GM12891 (cell line): ENCODE data around the gene DHCR24.

Experiments used
- DNase-seq: peaks from one replicate; pipeline ENCODE4 v3.0.0; 2011; ENCODE audit warnings: low spot score; ENCODE audit not compliant: insufficient read length
- FAIRE-seq: peaks from 2 replicates; lab custom pipeline; 2011; peaks lifted over from hg19 to GRCh38; lab: Jason Lieb, UNC
- PAX5 ChIP-seq: IDR thresholded peaks from 2 replicates; pipeline ENCODE4 v1.6.1; 2011; ENCODE audit warnings: low read length, moderate library complexity, mild to moderate bottlenecking; ENCODE audit not compliant: insufficient read depth, severe bottlenecking
- POLR2A ChIP-seq: IDR thresholded peaks from 2 replicates; pipeline ENCODE4 v1.6.1; 2011; ENCODE audit warnings: low read depth, low read length, control low read depth
- POLR2AphosphoS5 ChIP-seq: IDR thresholded peaks from 2 replicates; pipeline ENCODE4 v1.6.1; 2011; ENCODE audit warnings: low read depth, low read length, control low read depth
- POU2F2 ChIP-seq: IDR thresholded peaks from 2 replicates; pipeline ENCODE4 v1.6.1; 2011; ENCODE audit warnings: low read depth, mild to moderate bottlenecking, control low read depth, low read length, moderate library complexity
- SPI1 ChIP-seq: IDR thresholded peaks from 2 replicates; pipeline ENCODE4 v1.6.1; 2011; ENCODE audit warnings: low read depth, low read length, control low read depth
- TAF1 ChIP-seq: IDR thresholded peaks from 2 replicates; pipeline ENCODE4 v1.6.1; 2011; ENCODE audit warnings: low read depth, low read length, control low read depth

Gene DHCR24

GRCh38 chr1:54819733-54820132 is 67.3 kb downstream of the DHCR24 start:
- FAIRE-seq = no peak
- TF ChIP-seq PAX5 (no peak), POU2F2 (no peak), POLR2AphosphoS5 (no peak), TAF1 (no peak)
- DNase-seq = no peak

GRCh38 chr1:54819195-54819536 is 67.8 kb downstream of the DHCR24 start:
- TF ChIP-seq SPI1 (no peak), PAX5 (no peak), POU2F2 (no peak), POLR2AphosphoS5 (no peak), POLR2A (no peak), TAF1 (no peak)
- no peak for DNase-seq
- FAIRE-seq = no peak

GRCh38 chr1:54818461-54819194 is 68.4 kb downstream of the DHCR24 start:
- no peak for TF ChIP-seq POLR2AphosphoS5
- TF ChIP-seq PAX5 = no peak
- no peak for TF ChIP-seq POU2F2
- no peak for TF ChIP-seq POLR2A
- TF ChIP-seq SPI1 = no peak
- no peak for TF ChIP-seq TAF1
- DNase-seq (no peak), FAIRE-seq (no peak)

DNA sequence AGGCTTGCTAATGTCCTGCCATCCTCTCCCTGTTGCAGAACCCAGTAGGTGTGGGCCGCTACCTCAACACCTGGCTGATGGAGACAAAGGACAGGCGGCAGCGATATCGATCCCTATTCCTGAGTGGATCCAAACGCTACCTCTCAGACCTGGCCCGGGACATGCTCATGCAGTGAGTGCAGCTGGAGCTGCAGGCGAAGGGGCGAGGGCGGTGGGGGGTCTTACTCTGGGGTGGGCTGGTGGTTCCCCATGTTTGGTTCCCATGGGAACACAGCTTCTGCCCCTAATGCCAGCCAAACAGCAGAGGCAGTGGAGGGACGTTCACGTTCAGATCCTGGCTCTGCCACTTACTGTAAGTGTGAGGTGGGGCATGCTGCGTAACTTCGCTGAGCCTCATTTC is 70.0 kb downstream of the DHCR24 start:
- no peak for FAIRE-seq
- TF ChIP-seq POLR2A (no peak), PAX5 (no peak), POLR2AphosphoS5 (no peak), POU2F2 (no peak), TAF1 (no peak), SPI1 (no peak)
- DNase-seq = no peak

DNA sequence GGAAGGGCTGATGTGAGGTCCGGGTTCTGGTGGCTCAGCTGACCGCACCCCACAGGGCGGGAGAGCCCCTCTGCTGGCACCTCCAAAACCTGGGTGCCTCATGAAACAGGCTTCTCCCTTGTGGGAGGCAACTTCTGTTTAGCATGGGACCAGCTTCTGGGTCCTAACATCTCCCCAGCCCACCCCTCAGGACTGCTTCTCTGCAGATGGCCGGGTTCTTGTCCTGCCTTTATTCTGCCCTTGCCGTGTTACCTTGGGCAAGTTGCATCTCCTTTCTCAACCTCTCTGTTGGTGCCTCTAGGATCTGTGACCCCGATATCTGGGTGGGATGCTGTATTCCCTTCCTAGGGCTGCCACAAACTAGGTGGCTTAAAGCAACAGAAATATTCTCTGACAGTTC is 70.9 kb downstream of the DHCR24 start:
- FAIRE-seq (no peak), DNase-seq (no peak)
- TF ChIP-seq POLR2A (no peak), POU2F2 (no peak), TAF1 (no peak), POLR2AphosphoS5 (no peak), SPI1 (no peak), PAX5 (no peak)

GRCh38 chr1:54815086-54815876 is 71.7 kb downstream of the DHCR24 start:
- FAIRE-seq (no peak), DNase-seq (no peak)
- TF ChIP-seq POU2F2 = no peak
- no peak for TF ChIP-seq POLR2AphosphoS5
- no peak for TF ChIP-seq TAF1
- no peak for TF ChIP-seq PAX5
- TF ChIP-seq POLR2A = no peak
- no peak for TF ChIP-seq SPI1

DNA sequence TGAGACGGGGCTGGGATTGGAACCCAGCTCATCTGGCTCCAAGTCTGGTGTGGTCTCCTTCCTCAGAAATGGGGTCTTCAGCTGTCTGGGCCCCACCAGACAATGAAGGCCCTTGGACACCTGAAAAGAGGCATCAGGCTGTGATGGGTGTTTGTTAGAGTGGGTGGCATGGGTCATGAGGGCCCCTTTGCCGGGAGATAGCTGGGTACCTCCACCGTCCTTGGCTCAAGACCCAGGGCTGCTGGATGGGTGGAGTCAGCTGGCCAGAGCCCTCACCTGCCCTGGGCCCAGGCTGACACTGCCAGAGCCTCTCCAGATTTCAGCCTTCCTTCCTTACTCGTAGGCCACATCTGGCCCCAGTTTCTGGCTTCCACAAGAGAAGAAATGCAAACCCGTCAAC is 72.4 kb downstream of the DHCR24 start:
- DNase-seq (no peak), FAIRE-seq (no peak)
- TF ChIP-seq POLR2A = no peak

- TF ChIP-seq POLR2AphosphoS5 (no peak), SPI1 (no peak), POLR2A (no peak), PAX5 (no peak), TAF1 (no peak), POU2F2 (no peak)
- FAIRE-seq (no peak), DNase-seq (no peak)
Measured at GRCh38 chr1:54814126-54814498, 72.9 kb downstream of the DHCR24 start.

- DNase-seq (no peak), FAIRE-seq (no peak)
- no peak for TF ChIP-seq TAF1
- no peak for TF ChIP-seq POLR2AphosphoS5
- no peak for TF ChIP-seq POLR2A
- TF ChIP-seq PAX5 = no peak
- no peak for TF ChIP-seq SPI1
- TF ChIP-seq POU2F2 = no peak
Measured at GRCh38 chr1:54813485-54814125, 73.4 kb downstream of the DHCR24 start.
